A549 treated with GW870086 at 1 μM for 4 hours (cell line): ENCODE measurements around the gene CRYBA1. TPM values are rescaled to one million over a fixed set of nuclear protein-coding genes. Genes with fewer than 3 reads are reported as not detected.

ENCODE experiments used
- total RNA-seq: library from RNA; stranded (reverse); fragments of 200-300 nt; extraction: Qiagen RNA extraction; gene quantifications from 5 replicates; pipeline ENCODE4 v1.2.3, GENCODE V29; 2022; ENCODE audit warnings: low read depth

The CRYBA1 gene
- total RNA-seq, result not detected in 5 replicates

GRCh38 chr17:29246628-29247027 is at the start of gene CRYBA1:
CRYBA1 (plus strand) TSS chr17:29246859; CDS start chr17:29246864, 5 bp downstream.

GRCh38 chr17:29293890-29294579 is 47.4 kb downstream of the CRYBA1 start, which contains the start of gene NUFIP2:
NUFIP2 (minus strand) TSS chr17:29294148; CDS start chr17:29294059, 89 bp downstream.

Other genes with a start within 250 kb of the CRYBA1 start
- not detected in 5 replicates for gene SEZ6, start 240.8 kb upstream of the CRYBA1 start, total RNA-seq
- 0.19 to 0.21 TPM (median 0.19 TPM) in 3 of 5 replicates, not detected in the others for gene PIPOX, start 203.7 kb upstream of the CRYBA1 start, total RNA-seq
- gene MYO18A, start 66.5 kb upstream of the CRYBA1 start, total RNA-seq, result 24.6 to 31.5 TPM (median 26.2 TPM) in 5 replicates
- 39.9 to 61.6 TPM (median 57.0 TPM) in 5 replicates for gene NUFIP2, start 47.3 kb downstream of the CRYBA1 start, total RNA-seq
- 13.4 to 27.1 TPM (median 22.7 TPM) in 5 replicates for gene TAOK1, start 143.5 kb downstream of the CRYBA1 start, total RNA-seq